ENCODE data around the gene TFAP2E.

The TFAP2E gene

DNA sequence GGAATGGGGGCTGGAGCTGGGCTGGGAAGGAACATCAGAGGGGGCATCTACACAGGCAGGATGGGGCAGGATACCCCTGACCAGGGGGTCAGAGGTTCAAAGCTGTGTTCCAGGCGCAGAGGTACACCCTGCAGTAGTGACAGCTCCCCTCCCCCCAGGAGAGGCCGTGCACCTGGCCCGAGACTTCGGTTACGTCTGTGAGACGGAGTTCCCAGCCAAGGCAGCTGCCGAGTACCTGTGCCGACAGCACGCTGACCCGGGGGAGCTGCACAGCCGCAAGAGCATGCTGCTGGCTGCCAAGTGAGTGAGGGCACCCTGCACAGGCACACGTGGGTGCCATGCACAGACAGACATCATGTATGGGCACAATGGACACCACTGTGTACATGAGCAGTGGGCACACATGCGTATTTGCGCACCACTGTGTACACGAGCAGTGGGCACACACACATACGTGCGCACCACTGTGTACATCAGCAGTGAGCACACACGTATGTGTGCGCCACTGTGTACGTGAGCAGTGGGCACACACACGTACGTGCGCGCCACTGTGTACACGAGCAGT lies 17.4 kb downstream of the TFAP2E start:
- no peak for TF ChIP-seq SPI1 (IDR thresholded peaks at IDR 0.05; ENCODE audit: low read depth, low read length)
- TF ChIP-seq TAF1 (IDR thresholded peaks at IDR 0.05; ENCODE audit: low read depth, low read length), result no peak
- no peak for TF ChIP-seq POU2F2 (IDR thresholded peaks at IDR 0.05; ENCODE audit: low read depth, low read length)
- no peak for TF ChIP-seq POLR2A (IDR thresholded peaks at IDR 0.05; ENCODE audit: low read depth, low read length)
- no peak for TF ChIP-seq POLR2AphosphoS5 (IDR thresholded peaks at IDR 0.05; ENCODE audit: low read depth, low read length)
- TF ChIP-seq PAX5 (IDR thresholded peaks at IDR 0.05; ENCODE audit: insufficient read depth, low read length, severe bottlenecking), result no peak
- DNase-seq (ENCODE audit: insufficient read length, low spot score), result no peak
- no peak for FAIRE-seq

DNA sequence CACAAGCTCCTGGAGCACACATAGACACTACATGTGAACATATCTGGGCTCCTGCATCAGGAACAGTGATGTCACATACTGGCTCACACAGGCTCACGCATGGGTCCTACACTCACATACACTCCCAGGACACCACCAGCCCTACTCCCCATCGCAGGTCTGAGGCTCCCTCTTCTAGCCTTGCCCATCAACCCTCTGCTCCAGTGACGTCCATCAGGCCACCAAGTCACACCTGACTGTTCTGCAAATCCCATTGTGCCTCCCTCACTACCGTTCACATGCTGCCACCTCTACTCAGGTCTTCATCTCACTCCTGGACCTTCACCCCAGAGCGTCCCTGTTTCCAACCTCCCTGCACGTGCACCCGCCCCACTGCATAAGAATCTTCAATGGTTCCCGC lies 18.1 kb downstream of the TFAP2E start:
- TF ChIP-seq SPI1 (IDR thresholded peaks at IDR 0.05; ENCODE audit: low read depth, low read length), result no peak
- TF ChIP-seq TAF1 (IDR thresholded peaks at IDR 0.05; ENCODE audit: low read depth, low read length), result no peak
- no peak for TF ChIP-seq POLR2AphosphoS5 (IDR thresholded peaks at IDR 0.05; ENCODE audit: low read depth, low read length)
- TF ChIP-seq POLR2A (IDR thresholded peaks at IDR 0.05; ENCODE audit: low read depth, low read length), result no peak
- TF ChIP-seq POU2F2 (IDR thresholded peaks at IDR 0.05; ENCODE audit: low read depth, low read length), result no peak
- TF ChIP-seq PAX5 (IDR thresholded peaks at IDR 0.05; ENCODE audit: insufficient read depth, low read length, severe bottlenecking), result no peak
- FAIRE-seq (no peak), DNase-seq (ENCODE audit: insufficient read length, low spot score) (no peak)

DNA sequence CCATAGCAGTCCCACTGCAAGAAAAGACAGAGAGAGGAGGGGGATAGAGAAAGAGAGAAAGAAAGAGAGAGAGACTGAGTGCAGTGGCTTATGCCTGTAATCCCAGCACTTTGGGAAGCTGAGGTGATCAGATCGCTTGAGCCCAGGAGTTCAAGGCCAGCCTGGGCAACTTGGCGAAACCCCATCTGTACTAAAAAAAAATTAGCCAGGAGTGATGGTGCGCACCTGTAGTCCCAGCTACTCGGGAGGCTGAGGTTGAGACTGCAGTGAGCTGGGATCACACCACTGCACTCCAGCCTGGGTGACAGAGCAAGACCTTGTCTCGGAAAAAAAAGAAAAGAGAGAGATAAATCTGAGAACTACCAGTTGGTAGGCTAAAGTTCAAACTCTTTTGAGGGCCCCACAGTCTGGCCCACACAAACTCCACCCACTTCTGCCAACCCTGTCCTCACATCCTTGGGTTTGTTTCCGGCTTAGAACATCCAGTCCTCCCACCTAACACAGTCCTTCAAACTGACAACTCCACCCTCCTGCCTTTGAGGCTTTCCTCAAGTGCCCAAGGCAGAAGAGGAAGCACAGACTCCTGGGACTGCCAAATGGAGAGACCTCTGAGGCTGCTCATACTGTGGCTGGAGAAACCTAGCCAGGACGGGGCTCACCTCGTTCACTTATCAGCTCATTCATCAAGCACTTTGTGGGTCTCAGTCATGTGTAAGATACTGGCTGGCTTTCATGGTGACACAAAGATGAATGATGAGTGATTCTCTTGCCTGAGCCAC lies 20.1 kb downstream of the TFAP2E start:
- FAIRE-seq (no peak), DNase-seq (ENCODE audit: insufficient read length, low spot score) (no peak)
- TF ChIP-seq POLR2AphosphoS5 (IDR thresholded peaks at IDR 0.05; ENCODE audit: low read depth, low read length) (no peak), POLR2A (IDR thresholded peaks at IDR 0.05; ENCODE audit: low read depth, low read length) (no peak), POU2F2 (IDR thresholded peaks at IDR 0.05; ENCODE audit: low read depth, low read length) (no peak), PAX5 (IDR thresholded peaks at IDR 0.05; ENCODE audit: insufficient read depth, low read length, severe bottlenecking) (no peak), TAF1 (IDR thresholded peaks at IDR 0.05; ENCODE audit: low read depth, low read length) (no peak), SPI1 (IDR thresholded peaks at IDR 0.05; ENCODE audit: low read depth, low read length) (no peak)

DNA sequence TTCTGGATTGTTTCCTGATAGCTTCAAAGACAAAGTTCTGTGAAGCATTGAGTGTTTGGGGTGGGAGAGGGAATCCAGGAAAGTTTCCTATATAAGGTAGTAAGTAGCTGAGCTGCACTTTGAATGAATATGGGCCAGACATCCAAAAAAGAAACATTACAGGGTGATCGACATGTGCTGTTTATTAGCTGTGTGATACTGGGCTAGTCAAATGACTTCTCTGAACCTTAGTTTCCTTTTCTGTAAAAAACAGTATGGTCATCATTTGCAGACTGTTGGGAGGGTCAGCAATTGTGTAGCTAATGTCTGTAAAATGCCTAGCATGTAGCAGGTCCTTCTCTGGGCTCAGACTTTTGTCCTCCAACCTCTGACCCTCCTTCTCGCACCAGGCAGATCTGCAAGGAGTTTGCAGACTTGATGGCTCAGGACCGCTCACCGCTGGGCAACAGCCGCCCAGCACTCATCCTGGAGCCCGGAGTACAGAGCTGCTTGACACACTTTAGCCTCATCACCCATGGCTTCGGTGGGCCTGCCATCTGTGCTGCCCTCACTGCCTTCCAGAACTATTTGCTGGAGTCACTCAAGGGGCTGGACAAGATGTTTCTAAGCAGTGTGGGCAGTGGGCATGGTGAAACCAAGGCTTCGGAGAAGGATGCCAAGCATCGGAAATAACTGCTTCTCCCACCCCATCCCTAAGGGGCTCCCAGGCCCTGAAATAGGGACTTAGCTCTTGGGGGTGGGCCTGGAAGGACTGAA lies 21.1 kb downstream of the TFAP2E start:
- FAIRE-seq (no peak), DNase-seq (ENCODE audit: insufficient read length, low spot score) (no peak)
- TF ChIP-seq POU2F2 (IDR thresholded peaks at IDR 0.05; ENCODE audit: low read depth, low read length) (no peak), SPI1 (IDR thresholded peaks at IDR 0.05; ENCODE audit: low read depth, low read length) (no peak), POLR2A (IDR thresholded peaks at IDR 0.05; ENCODE audit: low read depth, low read length) (no peak), PAX5 (IDR thresholded peaks at IDR 0.05; ENCODE audit: insufficient read depth, low read length, severe bottlenecking) (no peak), POLR2AphosphoS5 (IDR thresholded peaks at IDR 0.05; ENCODE audit: low read depth, low read length) (no peak), TAF1 (IDR thresholded peaks at IDR 0.05; ENCODE audit: low read depth, low read length) (no peak)

DNA sequence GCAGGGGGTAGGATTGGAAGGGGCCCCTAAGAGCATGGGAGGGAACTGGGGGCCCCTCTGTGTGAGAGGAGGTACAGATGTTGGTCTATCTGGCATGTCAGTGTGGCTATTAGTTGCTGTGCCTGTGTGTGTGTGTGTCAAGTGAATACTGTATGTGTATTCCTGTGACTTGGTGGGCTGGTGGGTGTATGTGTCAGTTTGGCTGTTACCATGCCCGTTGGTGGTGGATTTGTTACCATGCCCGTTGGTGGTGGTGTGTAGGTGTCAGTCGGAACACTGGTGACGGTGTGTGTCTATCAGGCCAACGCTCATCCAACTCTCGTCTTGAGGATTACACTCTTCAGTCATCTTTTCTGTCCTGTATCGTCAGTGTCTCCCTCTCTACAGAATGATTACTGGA lies 22.6 kb downstream of the TFAP2E start:
- DNase-seq (ENCODE audit: insufficient read length, low spot score) (no peak), FAIRE-seq (peak; percentile 75)
- TF ChIP-seq POLR2AphosphoS5 (IDR thresholded peaks at IDR 0.05; ENCODE audit: low read depth, low read length), result no peak
- no peak for TF ChIP-seq TAF1 (IDR thresholded peaks at IDR 0.05; ENCODE audit: low read depth, low read length)
- TF ChIP-seq PAX5 (IDR thresholded peaks at IDR 0.05; ENCODE audit: insufficient read depth, low read length, severe bottlenecking), result no peak
- TF ChIP-seq POU2F2 (IDR thresholded peaks at IDR 0.05; ENCODE audit: low read depth, low read length), result no peak
- no peak for TF ChIP-seq POLR2A (IDR thresholded peaks at IDR 0.05; ENCODE audit: low read depth, low read length)
- TF ChIP-seq SPI1 (IDR thresholded peaks at IDR 0.05; ENCODE audit: low read depth, low read length), result no peak

DNA sequence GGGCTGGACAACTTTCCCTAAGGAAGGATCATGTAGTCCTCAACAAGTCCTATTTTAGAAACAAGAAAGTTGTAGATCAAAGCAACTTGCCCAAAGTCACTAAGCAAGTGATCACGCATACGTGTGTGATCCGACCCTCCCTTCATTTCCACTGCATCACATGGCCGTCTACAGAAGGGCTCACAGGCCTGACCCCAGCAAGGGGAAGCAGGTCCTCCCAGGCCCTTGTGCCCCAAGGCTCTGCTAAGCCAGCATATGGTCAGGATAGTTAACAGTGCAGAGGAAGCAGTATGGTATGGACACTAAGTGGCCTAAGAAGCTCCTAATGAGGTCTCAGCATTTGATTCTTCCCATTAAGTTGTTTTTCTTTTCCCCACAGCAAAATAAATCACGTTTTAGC lies 24.8 kb downstream of the TFAP2E start:
- FAIRE-seq, result no peak
- TF ChIP-seq POLR2AphosphoS5 (IDR thresholded peaks at IDR 0.05; ENCODE audit: low read depth, low read length) (peak; percentile 55; the same call in 1 of the 2 replicates), PAX5 (IDR thresholded peaks at IDR 0.05; ENCODE audit: insufficient read depth, low read length, severe bottlenecking) (no peak), POU2F2 (IDR thresholded peaks at IDR 0.05; ENCODE audit: low read depth, low read length) (no peak), POLR2A (IDR thresholded peaks at IDR 0.05; ENCODE audit: low read depth, low read length) (no peak), SPI1 (IDR thresholded peaks at IDR 0.05; ENCODE audit: low read depth, low read length) (no peak), TAF1 (IDR thresholded peaks at IDR 0.05; ENCODE audit: low read depth, low read length) (no peak)
- DNase-seq (ENCODE audit: insufficient read length, low spot score), result no peak

DNA sequence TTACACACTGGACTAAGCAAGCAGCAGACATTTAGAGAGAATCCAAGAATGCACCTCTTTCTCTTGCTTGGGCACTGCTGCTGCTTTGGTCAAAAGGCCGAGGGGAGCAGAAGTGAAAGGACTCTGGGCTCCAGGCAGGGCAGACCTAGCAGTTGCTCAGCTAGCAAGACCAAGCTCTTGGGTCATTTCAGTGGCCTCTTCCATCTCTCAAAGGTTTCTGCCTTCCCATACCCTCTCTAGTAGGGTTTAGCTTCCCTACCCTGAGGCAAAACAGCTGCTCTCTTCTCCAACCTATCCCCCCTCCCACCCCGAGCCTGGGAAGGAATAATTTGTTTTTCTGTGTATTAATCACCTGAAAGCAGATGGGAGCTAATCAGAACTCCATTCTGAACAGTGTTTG lies 25.8 kb downstream of the TFAP2E start:
- DNase-seq (ENCODE audit: insufficient read length, low spot score) (no peak), FAIRE-seq (no peak)
- TF ChIP-seq POLR2AphosphoS5 (IDR thresholded peaks at IDR 0.05; ENCODE audit: low read depth, low read length) (peak; percentile 16; the same call in 1 of the 2 replicates), POLR2A (IDR thresholded peaks at IDR 0.05; ENCODE audit: low read depth, low read length) (no peak), PAX5 (IDR thresholded peaks at IDR 0.05; ENCODE audit: insufficient read depth, low read length, severe bottlenecking) (no peak), SPI1 (IDR thresholded peaks at IDR 0.05; ENCODE audit: low read depth, low read length) (no peak), TAF1 (IDR thresholded peaks at IDR 0.05; ENCODE audit: low read depth, low read length) (no peak), POU2F2 (IDR thresholded peaks at IDR 0.05; ENCODE audit: low read depth, low read length) (no peak)

DNA sequence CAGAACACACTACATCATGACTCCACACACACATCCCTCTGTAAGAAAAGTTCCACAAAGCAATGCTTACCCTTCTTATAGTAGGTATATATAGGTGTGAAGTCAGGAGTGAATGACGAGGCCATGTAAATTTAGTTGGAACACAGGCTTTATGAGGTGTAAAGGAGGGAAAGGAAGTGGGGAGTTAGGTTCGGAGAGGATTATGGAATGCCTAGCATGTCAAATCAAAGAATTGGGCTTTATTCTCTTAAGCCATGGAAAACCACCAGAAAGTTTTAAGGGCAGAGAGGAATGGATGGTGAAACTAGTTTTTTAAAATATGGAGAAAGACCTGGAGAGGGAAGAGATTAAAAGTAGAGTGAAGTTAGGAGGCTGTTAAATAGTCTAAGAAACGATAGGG lies 26.3 kb downstream of the TFAP2E start:
- FAIRE-seq (no peak), DNase-seq (ENCODE audit: insufficient read length, low spot score) (no peak)
- TF ChIP-seq POU2F2 (IDR thresholded peaks at IDR 0.05; ENCODE audit: low read depth, low read length) (no peak), POLR2AphosphoS5 (IDR thresholded peaks at IDR 0.05; ENCODE audit: low read depth, low read length) (no peak), PAX5 (IDR thresholded peaks at IDR 0.05; ENCODE audit: insufficient read depth, low read length, severe bottlenecking) (no peak), TAF1 (IDR thresholded peaks at IDR 0.05; ENCODE audit: low read depth, low read length) (no peak), POLR2A (IDR thresholded peaks at IDR 0.05; ENCODE audit: low read depth, low read length) (no peak), SPI1 (IDR thresholded peaks at IDR 0.05; ENCODE audit: low read depth, low read length) (no peak)

DNA sequence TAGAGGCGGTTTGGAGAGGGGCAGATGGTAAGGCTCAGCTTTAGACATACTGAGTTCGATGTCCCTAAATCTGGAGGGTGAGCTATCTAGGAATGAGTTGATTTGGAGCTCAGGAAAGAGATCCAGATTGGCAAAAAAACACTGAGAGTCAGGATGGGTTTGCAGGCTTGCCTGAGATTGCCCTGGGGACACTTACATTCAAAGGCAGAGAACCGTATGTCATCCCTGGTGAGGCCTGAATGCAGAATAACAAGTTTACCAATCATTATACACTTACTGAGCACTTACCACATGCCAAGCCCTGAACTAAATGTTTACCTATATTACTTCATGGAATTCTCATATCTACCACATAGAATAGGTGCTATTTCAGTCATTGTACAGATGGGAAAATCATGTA lies 27.5 kb downstream of the TFAP2E start:
- DNase-seq (ENCODE audit: insufficient read length, low spot score) (no peak), FAIRE-seq (no peak)
- TF ChIP-seq SPI1 (IDR thresholded peaks at IDR 0.05; ENCODE audit: low read depth, low read length) (no peak), POLR2AphosphoS5 (IDR thresholded peaks at IDR 0.05; ENCODE audit: low read depth, low read length) (no peak), PAX5 (IDR thresholded peaks at IDR 0.05; ENCODE audit: insufficient read depth, low read length, severe bottlenecking) (no peak), POU2F2 (IDR thresholded peaks at IDR 0.05; ENCODE audit: low read depth, low read length) (no peak), POLR2A (IDR thresholded peaks at IDR 0.05; ENCODE audit: low read depth, low read length) (no peak), TAF1 (IDR thresholded peaks at IDR 0.05; ENCODE audit: low read depth, low read length) (no peak)
